ENCODE results near the gene CFAP65. TPM values are rescaled to one million over a fixed set of nuclear protein-coding genes. Genes with fewer than 3 reads are reported as not detected.

Gene CFAP65
- total RNA-seq, 2 experiments from 2014 or later = not detected

DNA sequence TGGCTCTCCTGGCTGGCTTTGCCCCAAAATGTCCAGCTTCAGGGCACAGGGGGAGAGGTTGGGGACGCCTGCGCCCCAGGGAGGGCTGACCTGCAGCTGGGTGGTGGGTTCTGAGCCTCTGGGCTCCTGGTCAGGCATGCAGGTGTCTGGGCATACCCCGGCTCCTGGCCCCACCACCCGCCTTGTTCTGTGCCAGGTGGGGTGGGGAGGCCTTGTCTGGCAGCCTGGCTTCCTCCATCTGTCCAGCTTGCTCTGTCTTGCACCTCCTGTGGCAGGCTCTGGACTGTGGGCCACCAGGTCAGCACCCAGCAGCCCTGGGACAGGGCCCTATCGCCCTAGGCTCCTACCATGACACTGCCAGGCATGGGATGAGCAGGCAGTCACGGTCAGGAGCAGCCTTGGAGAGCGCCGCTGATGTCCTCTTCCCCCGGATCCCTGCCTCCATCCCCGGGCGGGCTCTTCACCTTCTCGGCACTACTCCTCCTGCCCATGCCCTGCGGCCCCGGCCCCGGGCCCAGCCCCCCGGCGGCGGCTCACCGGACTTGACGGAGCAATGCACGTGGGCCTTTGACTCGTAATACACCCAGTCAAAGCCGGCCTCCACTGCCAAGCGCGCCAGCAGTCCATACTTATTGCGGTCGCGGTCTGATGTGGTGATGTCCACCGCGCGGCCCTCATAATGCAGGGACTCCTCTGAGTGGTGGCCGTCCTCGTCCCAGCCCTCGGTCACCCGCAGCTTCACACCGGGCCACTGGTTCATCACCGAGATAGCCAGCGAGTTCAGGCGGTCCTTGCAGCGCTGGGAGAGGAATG, 15.8 kb upstream of the CFAP65 start:
- H3K27ac Mint-ChIP-seq = no peak overlapping the region
- H3K4me3 ChIP-seq (ENCODE audit: low read length) = no peak overlapping the region
- TF ChIP-seq, protein P1, sequence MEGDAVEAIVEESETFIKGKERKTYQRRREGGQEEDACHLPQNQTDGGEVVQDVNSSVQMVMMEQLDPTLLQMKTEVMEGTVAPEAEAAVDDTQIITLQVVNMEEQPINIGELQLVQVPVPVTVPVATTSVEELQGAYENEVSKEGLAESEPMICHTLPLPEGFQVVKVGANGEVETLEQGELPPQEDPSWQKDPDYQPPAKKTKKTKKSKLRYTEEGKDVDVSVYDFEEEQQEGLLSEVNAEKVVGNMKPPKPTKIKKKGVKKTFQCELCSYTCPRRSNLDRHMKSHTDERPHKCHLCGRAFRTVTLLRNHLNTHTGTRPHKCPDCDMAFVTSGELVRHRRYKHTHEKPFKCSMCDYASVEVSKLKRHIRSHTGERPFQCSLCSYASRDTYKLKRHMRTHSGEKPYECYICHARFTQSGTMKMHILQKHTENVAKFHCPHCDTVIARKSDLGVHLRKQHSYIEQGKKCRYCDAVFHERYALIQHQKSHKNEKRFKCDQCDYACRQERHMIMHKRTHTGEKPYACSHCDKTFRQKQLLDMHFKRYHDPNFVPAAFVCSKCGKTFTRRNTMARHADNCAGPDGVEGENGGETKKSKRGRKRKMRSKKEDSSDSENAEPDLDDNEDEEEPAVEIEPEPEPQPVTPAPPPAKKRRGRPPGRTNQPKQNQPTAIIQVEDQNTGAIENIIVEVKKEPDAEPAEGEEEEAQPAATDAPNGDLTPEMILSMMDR (IDR thresholded peaks at IDR 0.05) = no peak
- peak in 1 of 14 experiments; percentile 21 for DNase-seq
- POLR2A ChIA-PET = no interaction called here
- H3K4me1 ChIP-seq (ENCODE audit: insufficient read depth, low read length) = peaks cover 38% of the 10 kb centered on the region
- intact Hi-C loops (cut with DNase I, micrococcal nuclease) = loop anchor here (5.0 to 10.0 kb wide), 3 partner anchors 155 to 298 kb away; no protein-coding TSS in a partner anchor
- H3K4me3 Mint-ChIP-seq = no peak overlapping the region
- CTCF ChIA-PET = interaction anchor here (1.2 kb wide), 1 partner anchor 237 kb away, joined by 3 read pairs; no protein-coding TSS in a partner anchor
- H3K9me3 ChIP-seq (ENCODE audit: control insufficient read depth in 1 of 2, insufficient read depth in 1 of 2, low read length in 2 of 2) = peaks cover 0 to 42% of the 10 kb centered on the region in 2 experiments
- no peaks in the 10 kb centered on the region for H3K9me3 Mint-ChIP-seq
- no peak overlapping the region for H3K27ac ChIP-seq (ENCODE audit: low read depth in 1 of 2, low read length in 2 of 2)
- peaks cover 20% of the 10 kb centered on the region for H3K4me1 Mint-ChIP-seq (ENCODE audit: low read depth)
- H3K27me3 Mint-ChIP-seq = peaks cover 79% of the 10 kb centered on the region
- H3K36me3 Mint-ChIP-seq (ENCODE audit: low read depth) = no peaks in the 10 kb centered on the region
- ATAC-seq (ENCODE audit: poor library complexity) = no peak
- no peaks in the 10 kb centered on the region for H3K36me3 ChIP-seq (ENCODE audit: insufficient read depth, low read length)
- H3K27me3 ChIP-seq (ENCODE audit: control insufficient read depth in 1 of 2, insufficient read depth in 2 of 2, low read length in 2 of 2) = peaks cover 52 to 71% of the 10 kb centered on the region in 2 experiments

DNA sequence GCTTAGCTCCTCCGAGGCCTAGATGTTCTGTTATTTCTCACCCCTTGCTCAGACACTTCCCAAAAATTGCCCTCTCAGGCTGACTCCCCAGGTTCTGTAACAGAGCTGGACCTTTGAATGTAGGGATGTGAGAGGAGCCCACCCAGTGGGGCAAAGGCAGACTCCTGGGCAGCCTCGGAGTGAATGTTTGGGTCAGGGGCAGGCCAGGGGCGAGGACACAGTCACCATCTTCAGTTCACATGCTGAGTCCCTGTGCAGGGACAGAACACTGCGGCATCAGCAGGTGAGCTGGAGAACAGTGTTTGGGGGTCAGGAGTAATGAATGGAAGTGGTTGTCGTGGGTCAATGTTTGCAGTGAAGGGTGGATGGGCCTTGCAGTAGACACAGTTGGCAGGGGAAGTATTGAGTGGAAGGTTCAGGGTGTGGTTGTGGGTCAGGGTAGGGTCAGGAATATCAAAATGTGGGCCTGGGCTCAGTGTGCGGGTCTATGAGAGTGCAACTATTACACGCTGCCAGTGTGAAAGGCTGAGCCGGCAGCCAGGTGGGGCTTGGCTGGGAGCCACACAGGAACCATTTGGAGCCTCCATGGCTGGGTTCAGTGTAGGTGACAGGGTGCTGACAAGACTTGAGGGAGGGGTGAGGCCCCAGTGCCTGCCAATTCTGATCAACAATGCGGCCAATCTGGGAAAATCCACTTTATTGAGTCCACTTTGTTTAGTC, 15.0 kb upstream of the CFAP65 start:
- H3K27me3 ChIP-seq (ENCODE audit: control insufficient read depth in 1 of 2, insufficient read depth in 2 of 2, low read length in 2 of 2) = peaks cover 46 to 67% of the 10 kb centered on the region in 2 experiments
- DNase-seq (no peak), ATAC-seq (ENCODE audit: poor library complexity) (no peak)
- H3K9me3 Mint-ChIP-seq = no peaks in the 10 kb centered on the region
- TF ChIP-seq, protein P1 (IDR thresholded peaks at IDR 0.05) = no peak
- peaks cover 76% of the 10 kb centered on the region for H3K27me3 Mint-ChIP-seq
- H3K4me3 Mint-ChIP-seq = peak overlapping the region; percentile 3
- no peaks in the 10 kb centered on the region for H3K36me3 Mint-ChIP-seq (ENCODE audit: low read depth)
- no peaks in the 10 kb centered on the region for H3K36me3 ChIP-seq (ENCODE audit: insufficient read depth, low read length)
- H3K9me3 ChIP-seq (ENCODE audit: control insufficient read depth in 1 of 2, insufficient read depth in 1 of 2, low read length in 2 of 2) = peaks cover 0 to 42% of the 10 kb centered on the region in 2 experiments
- POLR2A ChIA-PET = no interaction called here
- H3K4me1 Mint-ChIP-seq (ENCODE audit: low read depth) = peaks cover 20% of the 10 kb centered on the region
- no peak overlapping the region for H3K4me3 ChIP-seq (ENCODE audit: low read length)
- no peak overlapping the region for H3K27ac ChIP-seq (ENCODE audit: low read depth in 1 of 2, low read length in 2 of 2)
- intact Hi-C loops (cut with DNase I, micrococcal nuclease) = loop anchor here (5.0 to 10.0 kb wide), 3 partner anchors 156 to 298 kb away; no protein-coding TSS in a partner anchor
- no peak overlapping the region for H3K27ac Mint-ChIP-seq
- CTCF ChIA-PET = no interaction called here
- H3K4me1 ChIP-seq (ENCODE audit: insufficient read depth, low read length) = peaks cover 38% of the 10 kb centered on the region

DNA sequence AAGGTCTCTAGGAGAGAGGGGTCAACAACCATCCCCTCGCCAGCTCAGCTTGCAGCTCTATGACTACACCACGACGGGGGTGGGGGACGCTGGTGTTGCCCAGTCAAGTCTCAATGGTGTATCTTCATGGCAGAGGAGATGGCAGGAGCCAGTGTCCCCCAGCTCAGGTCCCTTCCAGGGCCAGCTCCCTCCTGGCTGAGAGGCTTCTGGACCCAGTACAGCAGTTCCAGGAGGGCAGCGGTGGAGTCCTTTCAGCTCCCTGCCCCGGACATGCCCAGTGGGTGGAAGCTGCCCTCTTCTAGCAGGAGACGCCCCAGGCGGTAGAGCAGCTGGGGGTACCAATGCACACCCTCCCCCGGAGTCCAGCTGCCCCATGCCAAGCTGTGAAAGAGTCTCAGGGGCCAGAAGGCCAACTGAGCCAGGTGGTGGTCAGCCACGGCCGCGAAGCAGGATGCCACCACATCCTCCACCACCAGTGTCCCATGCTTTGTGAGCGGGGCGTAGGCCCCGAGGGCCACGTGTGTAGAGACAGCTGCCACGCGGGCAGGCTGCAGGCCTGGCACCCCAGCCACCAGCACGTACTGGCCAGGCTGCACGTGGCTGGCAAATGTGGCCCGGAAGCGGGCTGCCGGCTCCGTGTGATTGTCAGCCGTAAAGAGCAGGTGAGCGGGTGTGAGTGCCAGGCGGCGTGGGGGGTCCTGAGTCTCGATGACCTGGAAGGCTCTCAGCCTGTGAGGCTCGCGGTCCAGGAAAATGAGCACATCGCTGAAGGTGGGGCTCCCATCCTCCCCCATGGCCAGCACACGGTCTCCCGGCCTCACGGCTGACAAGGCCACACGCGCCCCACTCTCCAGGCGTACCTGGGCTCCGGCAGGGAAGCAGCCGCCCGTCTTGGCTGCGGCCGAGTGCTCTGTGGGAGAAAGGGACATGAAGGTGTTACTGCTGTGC, 13.9 kb upstream of the CFAP65 start:
- ATAC-seq (ENCODE audit: poor library complexity) = no peak
- no peak overlapping the region for H3K27ac ChIP-seq (ENCODE audit: low read depth in 1 of 2, low read length in 2 of 2)
- Mint-ChIP-seq H3K27me3 (peaks cover 84% of the 10 kb centered on the region), H3K4me3 (no peak overlapping the region), H3K4me1 (ENCODE audit: low read depth) (peaks cover 20% of the 10 kb centered on the region), H3K36me3 (ENCODE audit: low read depth) (no peaks in the 10 kb centered on the region), H3K27ac (no peak overlapping the region), H3K9me3 (no peaks in the 10 kb centered on the region)
- H3K4me1 ChIP-seq (ENCODE audit: insufficient read depth, low read length) = peaks cover 31% of the 10 kb centered on the region
- TF ChIP-seq, protein P1 (IDR thresholded peaks at IDR 0.05) = no peak
- POLR2A ChIA-PET = no interaction called here
- no peak overlapping the region for H3K4me3 ChIP-seq (ENCODE audit: low read length)
- CTCF ChIA-PET = no interaction called here
- no peaks in the 10 kb centered on the region for H3K36me3 ChIP-seq (ENCODE audit: insufficient read depth, low read length)
- H3K27me3 ChIP-seq (ENCODE audit: control insufficient read depth in 1 of 2, insufficient read depth in 2 of 2, low read length in 2 of 2) = peaks cover 44 to 71% of the 10 kb centered on the region in 2 experiments
- intact Hi-C loops (cut with DNase I, micrococcal nuclease) = loop anchor here (5.0 to 10.0 kb wide), 3 partner anchors 157 to 300 kb away; no protein-coding TSS in a partner anchor
- peak in 1 of 14 experiments; percentile 10 for DNase-seq
- H3K9me3 ChIP-seq (ENCODE audit: control insufficient read depth in 1 of 2, insufficient read depth in 1 of 2, low read length in 2 of 2) = peaks cover 0 to 42% of the 10 kb centered on the region in 2 experiments
